B cell (primary cell): Measurements from ENCODE around the gene VAC14.

ENCODE experiments used
- EZH2 ChIP-seq: IDR thresholded peaks from 2 replicates; pipeline ENCODE4 v1.6.1; 2012; ENCODE audit warnings: borderline replicate concordance, low read depth, mild to moderate bottlenecking, moderate library complexity, low read length; ENCODE audit not compliant: insufficient read depth, poor library complexity, severe bottlenecking
- TF ChIP-seq, protein P1 (sequence below): fragments of 200-600 bp; IDR thresholded peaks from one replicate; pipeline ENCODE4 v1.8.0; 2022; ENCODE audit warnings: antibody characterized with exemption, mild to moderate bottlenecking

DNA sequence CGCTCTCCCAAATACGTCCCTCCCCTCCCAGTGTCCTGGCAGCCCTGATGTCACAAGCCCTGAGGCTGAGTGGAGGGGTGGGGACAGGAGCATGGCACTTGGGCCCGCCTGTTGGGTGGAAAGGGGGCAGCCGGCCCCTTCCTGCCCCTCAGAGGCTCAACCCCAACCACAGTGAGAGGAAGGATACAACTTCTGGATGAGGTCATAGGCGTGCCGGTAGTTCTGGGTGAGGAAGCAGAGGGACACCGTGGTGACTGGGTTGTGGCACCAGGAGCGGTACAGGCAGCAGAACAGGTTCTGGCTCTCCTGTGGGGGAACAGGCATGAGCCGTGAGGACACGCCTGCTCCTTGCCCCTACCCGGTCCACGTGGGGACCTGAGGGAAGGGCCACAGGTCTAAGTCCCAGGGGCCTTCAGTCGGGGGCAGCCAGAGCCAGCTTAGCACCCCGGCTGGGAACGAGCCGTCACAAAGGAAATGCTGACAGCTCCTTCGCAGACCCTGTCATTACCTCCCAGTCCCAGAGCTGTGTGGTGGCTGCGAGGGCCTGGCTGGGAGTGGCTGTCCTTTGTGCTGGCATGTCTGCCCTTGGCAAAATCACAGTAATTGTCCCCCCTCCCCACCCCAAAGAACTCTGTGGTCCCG lies 103.9 kb downstream of the VAC14 start:
- TF ChIP-seq, protein P1, sequence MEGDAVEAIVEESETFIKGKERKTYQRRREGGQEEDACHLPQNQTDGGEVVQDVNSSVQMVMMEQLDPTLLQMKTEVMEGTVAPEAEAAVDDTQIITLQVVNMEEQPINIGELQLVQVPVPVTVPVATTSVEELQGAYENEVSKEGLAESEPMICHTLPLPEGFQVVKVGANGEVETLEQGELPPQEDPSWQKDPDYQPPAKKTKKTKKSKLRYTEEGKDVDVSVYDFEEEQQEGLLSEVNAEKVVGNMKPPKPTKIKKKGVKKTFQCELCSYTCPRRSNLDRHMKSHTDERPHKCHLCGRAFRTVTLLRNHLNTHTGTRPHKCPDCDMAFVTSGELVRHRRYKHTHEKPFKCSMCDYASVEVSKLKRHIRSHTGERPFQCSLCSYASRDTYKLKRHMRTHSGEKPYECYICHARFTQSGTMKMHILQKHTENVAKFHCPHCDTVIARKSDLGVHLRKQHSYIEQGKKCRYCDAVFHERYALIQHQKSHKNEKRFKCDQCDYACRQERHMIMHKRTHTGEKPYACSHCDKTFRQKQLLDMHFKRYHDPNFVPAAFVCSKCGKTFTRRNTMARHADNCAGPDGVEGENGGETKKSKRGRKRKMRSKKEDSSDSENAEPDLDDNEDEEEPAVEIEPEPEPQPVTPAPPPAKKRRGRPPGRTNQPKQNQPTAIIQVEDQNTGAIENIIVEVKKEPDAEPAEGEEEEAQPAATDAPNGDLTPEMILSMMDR = no peak
- no peak for TF ChIP-seq EZH2
